ENCODE results near the gene EML1. TPM values are rescaled to one million over a fixed set of nuclear protein-coding genes. Genes with fewer than 3 reads are reported as not detected.

EML1 gene
- total and polyA plus RNA-seq, 2 of the 13 experiments (the other 11 are each of a cell fraction or from before 2014, with no cell fraction given) = 0.59 to 1.7 TPM

DNA sequence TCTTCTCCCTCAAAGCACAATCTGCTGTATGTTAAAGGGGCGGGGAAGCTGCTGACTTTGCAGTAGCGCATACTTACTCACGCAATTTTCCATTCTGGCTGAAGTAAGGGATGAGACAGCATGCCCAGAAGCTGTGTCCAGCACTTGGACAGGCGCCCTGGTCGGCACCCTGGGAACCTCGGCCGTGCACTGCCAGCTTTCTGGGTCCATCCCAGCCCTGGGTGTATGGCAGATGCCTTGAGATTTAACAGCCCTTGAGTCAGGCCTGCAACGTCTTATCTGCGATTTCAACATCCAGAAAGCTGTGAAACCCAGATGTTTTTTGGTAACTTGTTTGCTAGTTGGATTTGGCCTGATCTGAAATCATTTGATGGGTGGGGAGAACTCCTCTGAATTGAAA lies 16.1 kb downstream of the EML1 start:
- no peaks in the 10 kb centered on the region for H3K27me3 ChIP-seq (ENCODE audit: control insufficient read depth in 1 of 2, insufficient read depth in 2 of 2, low read length in 2 of 2)
- CTCF ChIA-PET (ENCODE audit: low intra/inter-chr PET ratio, low total read pairs) = no interaction called here
- in situ Hi-C loops (cut with HindIII; ENCODE audit: extremely low pct_ligation_motif_present, low pct_unique_long_range_greater_than_20kb) = no loop called here

More for the DNA sequence above, 16.1 kb downstream of the EML1 start:
- no peaks in the 10 kb centered on the region for H3K79me2 ChIP-seq (ENCODE audit: insufficient read depth, low read length)
- no peak overlapping the region for H3K4me2 ChIP-seq (ENCODE audit: low read depth, low read length)
- H3K36me3 ChIP-seq (replicated peaks in 1 of 2; ENCODE audit: control insufficient read depth in 1 of 2, insufficient read depth in 2 of 2, low read length in 2 of 2) = no peaks in the 10 kb centered on the region
- no peak overlapping the region for H3K9ac ChIP-seq (ENCODE audit: insufficient read depth, low read depth, low read length)
- FAIRE-seq (no peak), ATAC-seq (no peak), DNase-seq (ENCODE audit: low spot score) (no peak)
- POLR2A ChIA-PET = no interaction called here
- no peak overlapping the region for H3K27ac ChIP-seq (ENCODE audit: extremely low read length, insufficient read depth, low read length)
- no TSS peak for BruUV-seq (replicated peaks)
- H2AFZ ChIP-seq (ENCODE audit: low read length) = no peak overlapping the region
- intact Hi-C loops (cut with micrococcal nuclease; ENCODE audit: unreplicated experiment) = no loop called here
- H3K9me3 ChIP-seq (ENCODE audit: low read length) = no peaks in the 10 kb centered on the region
- 68% methylated on average over 9 of the region's 9 CpGs for WGBS (ENCODE audit: low lambda C conversion rate)
- TF ChIP-seq PHF5A (CRISPR knock-in tag; IDR thresholded peaks at IDR 0.05; ENCODE audit: low read depth, unreplicated experiment) (no peak), ZNF235 (CRISPR knock-in tag; IDR thresholded peaks at IDR 0.05; ENCODE audit: borderline replicate concordance) (no peak), ZBTB14 (CRISPR knock-in tag; IDR thresholded peaks at IDR 0.05) (no peak), ZFP82 (CRISPR knock-in tag; IDR thresholded peaks at IDR 0.05; ENCODE audit: borderline replicate concordance) (no peak), SRY (CRISPR knock-in tag; IDR thresholded peaks at IDR 0.05) (no peak), TP53 (CRISPR knock-in tag; conservative IDR thresholded peaks at IDR 0.05) (no peak), KAT2B (IDR thresholded peaks at IDR 0.05; ENCODE audit: borderline replicate concordance, low read depth, low read length) (no peak), ZNF660 (CRISPR knock-in tag; IDR thresholded peaks at IDR 0.05; ENCODE audit: borderline replicate concordance, low read depth) (no peak), ETV6 (CRISPR knock-in tag; conservative IDR thresholded peaks at IDR 0.05) (no peak), ZNF720 (CRISPR knock-in tag; IDR thresholded peaks at IDR 0.05) (no peak), ZNF816 (CRISPR knock-in tag; IDR thresholded peaks at IDR 0.05; ENCODE audit: borderline replicate concordance) (no peak), TRAFD1 (CRISPR knock-in tag; IDR thresholded peaks at IDR 0.05; ENCODE audit: borderline replicate concordance) (no peak), SNAI1 (CRISPR knock-in tag; IDR thresholded peaks at IDR 0.05; ENCODE audit: borderline replicate concordance) (no peak), FOSL2 (CRISPR knock-in tag; IDR thresholded peaks at IDR 0.05) (no peak), EEA1 (CRISPR knock-in tag; IDR thresholded peaks at IDR 0.05; ENCODE audit: borderline replicate concordance) (no peak), SP140L (CRISPR knock-in tag; IDR thresholded peaks at IDR 0.05; ENCODE audit: borderline replicate concordance) (no peak), POLR2AphosphoS5 (IDR thresholded peaks at IDR 0.05; ENCODE audit: low read depth, low read length) (no peak)
- TF ChIP-seq, protein P1, sequence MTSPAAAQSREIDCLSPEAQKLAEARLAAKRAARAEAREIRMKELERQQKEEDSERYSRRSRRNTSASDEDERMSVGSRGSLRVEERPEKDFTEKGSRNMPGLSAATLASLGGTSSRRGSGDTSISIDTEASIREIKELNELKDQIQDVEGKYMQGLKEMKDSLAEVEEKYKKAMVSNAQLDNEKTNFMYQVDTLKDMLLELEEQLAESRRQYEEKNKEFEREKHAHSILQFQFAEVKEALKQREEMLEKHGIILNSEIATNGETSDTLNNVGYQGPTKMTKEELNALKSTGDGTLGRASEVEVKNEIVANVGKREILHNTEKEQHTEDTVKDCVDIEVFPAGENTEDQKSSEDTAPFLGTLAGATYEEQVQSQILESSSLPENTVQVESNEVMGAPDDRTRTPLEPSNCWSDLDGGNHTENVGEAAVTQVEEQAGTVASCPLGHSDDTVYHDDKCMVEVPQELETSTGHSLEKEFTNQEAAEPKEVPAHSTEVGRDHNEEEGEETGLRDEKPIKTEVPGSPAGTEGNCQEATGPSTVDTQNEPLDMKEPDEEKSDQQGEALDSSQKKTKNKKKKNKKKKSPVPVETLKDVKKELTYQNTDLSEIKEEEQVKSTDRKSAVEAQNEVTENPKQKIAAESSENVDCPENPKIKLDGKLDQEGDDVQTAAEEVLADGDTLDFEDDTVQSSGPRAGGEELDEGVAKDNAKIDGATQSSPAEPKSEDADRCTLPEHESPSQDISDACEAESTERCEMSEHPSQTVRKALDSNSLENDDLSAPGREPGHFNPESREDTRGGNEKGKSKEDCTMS (CRISPR knock-in tag; conservative IDR thresholded peaks at IDR 0.05) = no peak
- peaks cover 9% of the 10 kb centered on the region; the same call in 1 of the 2 replicates for H3K4me1 ChIP-seq (ENCODE audit: insufficient read depth, low read length)
- no peaks in the 10 kb centered on the region for H4K20me1 ChIP-seq (ENCODE audit: insufficient read depth, low read length)
- H3K4me3 ChIP-seq (replicated peaks in 1 of 3; ENCODE audit: insufficient read depth in 1 of 3, low read depth in 2 of 3, low read length in 3 of 3) = no peak overlapping the region
